Measurements from ENCODE around the gene PNMA5. TPM values are rescaled to one million over a fixed set of nuclear protein-coding genes. Genes with fewer than 3 reads are reported as not detected.
"Not testable (repeated sequence)": the region's sequence is repeated elsewhere in the genome, so short reads cannot be mapped to it uniquely, and the experiment has no call there.

Gene PNMA5
- total RNA-seq, 4 donors from 2014 or later = not detected

GRCh38 chrX:153003981-153004380, 10.1 kb upstream of the PNMA5 start:
- H3K9me3 ChIP-seq = no peaks in the 10 kb centered on the region
- in situ Hi-C loops (cut with MboI; ENCODE audit: low pct_ligation_motif_present in 1 of 4, low pct_unique_long_range_greater_than_20kb in 1 of 4, low sequenced_read_pairs in 3 of 4) (no loop called here), intact Hi-C loops (cut with DNase I; ENCODE audit: low total_unique reads) (no loop called here)
- DNase-seq = no peak
- 53% methylated on average over 4 of the region's 4 CpGs; no CpG with 5 or more reads in 1 of the 2 donors for WGBS, 2 donors (ENCODE audit: low coverage in 1 of 2)
- no peak overlapping the region for H3K4me3 ChIP-seq
- TF ChIP-seq POLR2A (IDR thresholded peaks at IDR 0.05) (no peak), CTCF (IDR thresholded peaks at IDR 0.05) (no peak), EP300 (IDR thresholded peaks at IDR 0.05; ENCODE audit: low read depth) (no peak), POLR2AphosphoS5 (IDR thresholded peaks at IDR 0.05) (no peak)
- H3K36me3 ChIP-seq = no peaks in the 10 kb centered on the region
- H3K4me1 ChIP-seq = no peaks in the 10 kb centered on the region
- no peak overlapping the region for H3K27ac ChIP-seq
- H3K27me3 ChIP-seq = no peaks in the 10 kb centered on the region

- H3K36me3 ChIP-seq = not testable (repeated sequence)
Measured at GRCh38 chrX:153002182-153002581, 8.3 kb upstream of the PNMA5 start.

GRCh38 chrX:152997337-152997736, 3.4 kb upstream of the PNMA5 start:
- Histone ChIP-seq H3K36me3 (no peaks in the 10 kb centered on the region), H3K4me3 (no peak overlapping the region), H3K27me3 (no peaks in the 10 kb centered on the region), H3K4me1 (no peaks in the 10 kb centered on the region), H3K27ac (no peak overlapping the region), H3K9me3 (no peaks in the 10 kb centered on the region)
- in situ Hi-C loops (cut with MboI; ENCODE audit: low pct_ligation_motif_present in 1 of 4, low pct_unique_long_range_greater_than_20kb in 1 of 4, low sequenced_read_pairs in 3 of 4) = no loop called here
- no peak for DNase-seq
- intact Hi-C loops (cut with DNase I; ENCODE audit: low total_unique reads) = no loop called here
- no peak for TF ChIP-seq EP300 (IDR thresholded peaks at IDR 0.05; ENCODE audit: low read depth)
- 82% methylated on average over 9 of the region's 9 CpGs; no CpG with 5 or more reads in 1 of the 2 donors for WGBS, 2 donors (ENCODE audit: low coverage in 1 of 2)

More at GRCh38 chrX:153002182-153002581, 8.3 kb upstream of the PNMA5 start:
- H3K27ac ChIP-seq; H3K4me3 ChIP-seq; H3K4me1 ChIP-seq; DNase-seq; H3K9me3 ChIP-seq; in situ Hi-C loops (cut with MboI; ENCODE audit: low pct_ligation_motif_present in 1 of 4, low pct_unique_long_range_greater_than_20kb in 1 of 4, low sequenced_read_pairs in 3 of 4); H3K27me3 ChIP-seq; intact Hi-C loops (cut with DNase I; ENCODE audit: low total_unique reads): not testable (repeated sequence)
- 81% methylated on average over 2 of the region's 2 CpGs; no CpG with 5 or more reads in 1 of the 2 donors for WGBS, 2 donors (ENCODE audit: low coverage in 1 of 2)

- 80 to 100% methylated on average over 1 to 4 of the region's 4 CpGs for WGBS, 2 donors (ENCODE audit: low coverage in 1 of 2)
- Histone ChIP-seq H3K27ac (no peak overlapping the region), H3K4me3 (no peak overlapping the region), H3K9me3 (no peaks in the 10 kb centered on the region), H3K36me3 (no peaks in the 10 kb centered on the region), H3K4me1 (no peaks in the 10 kb centered on the region), H3K27me3 (no peaks in the 10 kb centered on the region)
- no peak for DNase-seq
- in situ Hi-C loops (cut with MboI; ENCODE audit: low pct_ligation_motif_present in 1 of 4, low pct_unique_long_range_greater_than_20kb in 1 of 4, low sequenced_read_pairs in 3 of 4) = no loop called here
- intact Hi-C loops (cut with DNase I; ENCODE audit: low total_unique reads) = no loop called here
- no peak for TF ChIP-seq CTCF (IDR thresholded peaks at IDR 0.05)
- no peak for TF ChIP-seq EP300 (IDR thresholded peaks at IDR 0.05; ENCODE audit: low read depth)
- TF ChIP-seq POLR2A (IDR thresholded peaks at IDR 0.05) = no peak
- no peak for TF ChIP-seq POLR2AphosphoS5 (IDR thresholded peaks at IDR 0.05)
Measured at GRCh38 chrX:152992115-152992514, 1.8 kb downstream of the PNMA5 start.

- 66% methylated on average over 5 of the region's 5 CpGs; no CpG with 5 or more reads in 1 of the 2 donors for WGBS, 2 donors (ENCODE audit: low coverage in 1 of 2)
- in situ Hi-C loops (cut with MboI; ENCODE audit: low pct_ligation_motif_present in 1 of 4, low pct_unique_long_range_greater_than_20kb in 1 of 4, low sequenced_read_pairs in 3 of 4) (no loop called here), intact Hi-C loops (cut with DNase I; ENCODE audit: low total_unique reads) (no loop called here)
- H3K36me3 ChIP-seq = no peaks in the 10 kb centered on the region
- no peak overlapping the region for H3K4me3 ChIP-seq
- TF ChIP-seq POLR2AphosphoS5 (IDR thresholded peaks at IDR 0.05) (no peak), EP300 (IDR thresholded peaks at IDR 0.05; ENCODE audit: low read depth) (no peak), CTCF (IDR thresholded peaks at IDR 0.05) (no peak), POLR2A (IDR thresholded peaks at IDR 0.05) (no peak)
- H3K27ac ChIP-seq = no peak overlapping the region
- no peak for DNase-seq
- H3K27me3 ChIP-seq = no peaks in the 10 kb centered on the region
- H3K9me3 ChIP-seq = no peaks in the 10 kb centered on the region
- no peaks in the 10 kb centered on the region for H3K4me1 ChIP-seq
Measured at GRCh38 chrX:152991123-152991522, 2.8 kb downstream of the PNMA5 start.
